HUES6 (cell line): ENCODE results near the gene C11orf54.
"Not testable (repeated sequence)": the region's sequence is repeated elsewhere in the genome, so short reads cannot be mapped to it uniquely, and the experiment has no call there.

Experiments
- H3K27ac ChIP-seq: 2 replicates; pipeline ENCODE4 v1.7.0; 2013; ENCODE audit warnings: low read depth, mild to moderate bottlenecking, low read length, inconsistent platforms
- H3K27me3 ChIP-seq: 2 replicates; pipeline ENCODE4 v1.6.1; 2013; ENCODE audit warnings: low read length; ENCODE audit not compliant: control insufficient read depth, insufficient read depth
- H3K36me3 ChIP-seq: 2 replicates; pipeline ENCODE4 v1.6.1; 2013; ENCODE audit warnings: low read length; ENCODE audit not compliant: control insufficient read depth, insufficient read depth
- H3K4me1 ChIP-seq: 2 replicates; pipeline ENCODE4 v1.6.1; 2013; ENCODE audit warnings: low read length; ENCODE audit not compliant: control insufficient read depth, insufficient read depth
- H3K4me3 ChIP-seq: 2 replicates; pipeline ENCODE4 v1.5.1; 2013; ENCODE audit warnings: low read depth, low read length
- H3K9ac ChIP-seq: one replicate; pipeline ENCODE4 v1.6.1; 2013; ENCODE audit warnings: mild to moderate bottlenecking, low read length
- H3K9me3 ChIP-seq: 2 replicates; pipeline ENCODE4 v1.6.1; 2013; ENCODE audit warnings: low read depth, low read length; ENCODE audit not compliant: control insufficient read depth, insufficient read depth

The C11orf54 gene

DNA sequence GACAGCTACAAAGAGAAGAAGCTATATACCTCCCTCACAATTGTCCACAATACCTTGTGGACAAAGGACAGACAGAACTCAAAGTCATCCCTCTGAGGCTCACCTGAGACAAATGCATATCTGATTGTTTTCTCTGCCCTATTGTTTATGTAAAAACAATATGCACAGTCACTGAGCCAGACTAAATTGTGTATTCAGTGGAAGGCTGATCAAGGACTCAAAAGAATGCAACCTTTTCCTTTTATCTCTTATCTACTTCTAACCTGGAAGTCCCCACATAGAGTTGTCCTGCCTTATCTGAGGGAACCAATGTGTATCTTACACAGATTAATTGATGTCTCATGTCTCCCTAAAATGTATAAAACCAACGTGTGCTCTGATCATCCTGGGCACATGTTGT is 28.7 kb downstream of the C11orf54 start:
- Histone ChIP-seq H3K27me3 (no peaks in the 10 kb centered on the region), H3K9ac (no peak overlapping the region), H3K4me3 (no peak overlapping the region)

DNA sequence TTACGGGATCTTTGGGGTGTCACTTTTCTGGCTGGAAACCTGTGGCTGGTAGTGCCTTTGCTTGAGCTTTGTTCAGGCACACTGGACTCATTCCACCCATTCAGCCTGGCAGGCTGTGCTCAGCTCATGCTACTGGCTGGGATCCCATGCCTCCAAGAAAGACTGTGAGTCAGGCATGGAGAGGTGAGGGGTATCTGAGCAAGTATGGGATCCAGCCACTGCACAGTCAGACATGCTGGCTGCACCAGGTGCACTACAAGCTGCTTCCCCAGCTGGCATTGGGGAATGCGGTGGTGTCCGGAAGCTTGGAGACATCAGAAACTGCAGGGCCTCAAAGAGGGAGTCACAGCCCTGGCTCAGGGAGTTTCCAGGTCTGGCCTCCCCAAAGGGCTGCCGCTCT is 30.7 kb downstream of the C11orf54 start:
- Histone ChIP-seq H3K27me3 (no peaks in the 10 kb centered on the region), H3K4me3 (no peak overlapping the region), H3K4me1 (peaks cover 7% of the 10 kb centered on the region; the same call in 1 of the 2 replicates), H3K9me3 (peaks cover 1% of the 10 kb centered on the region; the same call in 1 of the 2 replicates), H3K9ac (no peak overlapping the region), H3K36me3 (no peaks in the 10 kb centered on the region), H3K27ac (no peak overlapping the region)

More for the DNA sequence above, 28.7 kb downstream of the C11orf54 start:
- Histone ChIP-seq H3K9me3 (peaks cover 3% of the 10 kb centered on the region; the same call in 1 of the 2 replicates), H3K36me3 (no peaks in the 10 kb centered on the region), H3K4me1 (peaks cover 7% of the 10 kb centered on the region; the same call in 1 of the 2 replicates), H3K27ac (0 out of 2 replicates have a peak overlapping the region, but pooled peaks have one; percentile 26)

DNA sequence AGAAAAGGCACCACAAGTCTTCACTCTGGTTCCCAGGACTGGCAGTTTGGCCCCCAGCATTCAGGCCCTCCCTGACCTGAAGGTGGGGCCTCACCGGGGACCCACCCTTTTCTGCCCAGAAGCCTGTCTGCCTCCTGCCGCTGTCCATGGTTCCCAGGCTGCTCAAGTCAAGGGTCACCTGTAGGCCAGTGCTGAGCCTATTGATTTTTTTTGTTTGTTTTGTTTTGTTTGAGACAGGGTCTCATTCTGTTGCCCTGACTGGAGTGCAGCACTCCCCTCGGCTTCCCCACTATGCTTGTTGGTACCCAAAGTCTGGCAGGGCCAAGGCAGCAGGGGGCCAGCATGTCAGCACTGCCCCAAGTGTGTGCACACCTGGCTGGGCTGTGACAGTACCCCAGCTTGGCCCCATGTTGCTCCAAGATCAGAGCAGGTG is 31.6 kb downstream of the C11orf54 start:
- no peak overlapping the region for H3K9ac ChIP-seq
- H3K36me3 ChIP-seq, result no peaks in the 10 kb centered on the region
- H3K27ac ChIP-seq, result no peak overlapping the region
- H3K9me3 ChIP-seq, result no peaks in the 10 kb centered on the region
- no peak overlapping the region for H3K4me3 ChIP-seq
- H3K4me1 ChIP-seq, result peaks cover 7% of the 10 kb centered on the region; the same call in 1 of the 2 replicates
- no peaks in the 10 kb centered on the region for H3K27me3 ChIP-seq

DNA sequence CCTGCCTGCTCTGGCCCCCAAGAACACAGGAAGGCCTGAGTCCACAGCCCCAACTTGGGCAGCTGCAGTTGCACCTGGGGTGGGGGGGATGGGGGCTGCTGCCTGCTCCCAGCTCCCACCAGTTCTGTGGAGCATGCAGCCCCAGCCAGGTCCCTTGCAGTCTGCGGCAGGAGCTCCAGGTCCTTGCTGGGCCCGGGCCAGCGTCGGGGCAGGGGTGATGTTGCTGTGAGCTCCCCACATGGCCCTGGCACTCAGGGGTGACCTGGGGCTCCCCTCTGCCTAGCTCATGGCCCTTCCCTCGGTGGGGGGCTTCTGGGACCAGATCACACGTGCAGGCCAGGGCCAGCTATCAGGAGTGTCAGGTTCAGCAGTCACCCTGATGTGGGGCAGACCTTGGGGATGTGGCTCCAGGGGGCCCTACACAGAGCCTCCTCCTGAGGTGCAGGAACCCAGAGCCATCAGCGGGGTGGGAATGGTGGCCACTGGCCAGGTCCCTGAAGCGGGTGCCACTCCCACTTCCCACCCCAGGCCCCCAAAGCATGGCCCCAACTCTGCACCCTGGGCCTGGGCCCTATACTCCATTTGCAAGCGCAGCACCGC is 32.2 kb downstream of the C11orf54 start:
- no peak overlapping the region for H3K27ac ChIP-seq
- no peaks in the 10 kb centered on the region for H3K36me3 ChIP-seq
- no peaks in the 10 kb centered on the region for H3K9me3 ChIP-seq
- no peak overlapping the region for H3K4me3 ChIP-seq
- H3K4me1 ChIP-seq, result peaks cover 7% of the 10 kb centered on the region; the same call in 1 of the 2 replicates
- H3K9ac ChIP-seq, result no peak overlapping the region
- no peaks in the 10 kb centered on the region for H3K27me3 ChIP-seq

DNA sequence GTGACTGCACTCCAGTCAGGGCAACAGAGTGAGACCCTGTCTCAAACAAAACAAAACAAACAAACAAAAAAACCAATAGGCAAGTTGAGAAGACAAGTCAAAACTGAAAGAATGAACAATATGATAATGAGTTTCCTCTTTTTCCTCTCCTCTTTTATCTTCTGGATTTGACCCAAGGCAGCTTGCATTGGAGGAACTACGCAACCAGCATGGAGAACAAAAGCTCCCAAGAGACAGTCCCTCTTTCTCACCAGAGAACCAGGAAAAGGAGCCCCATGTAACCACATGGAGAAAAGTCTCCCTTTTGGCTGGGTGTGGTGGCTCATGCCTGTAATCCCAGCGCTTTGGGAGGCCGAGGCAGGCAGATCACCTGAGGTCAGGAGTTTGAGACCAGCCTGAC is 33.1 kb downstream of the C11orf54 start:
- H3K4me3 ChIP-seq, H3K9ac ChIP-seq, H3K9me3 ChIP-seq, H3K36me3 ChIP-seq, H3K27me3 ChIP-seq, H3K4me1 ChIP-seq, H3K27ac ChIP-seq: not testable (repeated sequence)

DNA sequence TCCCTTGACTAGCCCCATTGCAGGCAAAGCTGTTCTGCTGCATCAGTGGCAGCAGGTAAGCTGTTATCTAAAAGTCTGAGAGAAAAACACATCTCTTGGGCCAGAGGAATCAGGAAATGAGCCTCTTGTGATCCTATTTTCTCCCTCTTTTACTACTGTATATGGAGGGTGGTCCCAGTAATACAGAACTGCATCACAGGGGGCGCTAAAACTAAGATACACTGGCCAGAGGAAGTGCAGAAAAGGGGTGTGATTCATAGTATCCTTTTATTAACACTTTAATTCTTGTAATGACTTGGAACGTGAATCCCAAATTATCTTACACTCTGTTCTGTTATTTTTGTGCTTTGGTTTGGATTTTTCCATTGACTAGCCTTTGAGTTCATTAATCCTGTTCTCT is 33.8 kb downstream of the C11orf54 start:
- Histone ChIP-seq H3K36me3 (no peaks in the 10 kb centered on the region), H3K27me3 (no peaks in the 10 kb centered on the region), H3K9me3 (no peaks in the 10 kb centered on the region), H3K27ac (no peak overlapping the region), H3K4me3 (no peak overlapping the region), H3K9ac (no peak overlapping the region), H3K4me1 (peaks cover 4% of the 10 kb centered on the region; the same call in 1 of the 2 replicates)

DNA sequence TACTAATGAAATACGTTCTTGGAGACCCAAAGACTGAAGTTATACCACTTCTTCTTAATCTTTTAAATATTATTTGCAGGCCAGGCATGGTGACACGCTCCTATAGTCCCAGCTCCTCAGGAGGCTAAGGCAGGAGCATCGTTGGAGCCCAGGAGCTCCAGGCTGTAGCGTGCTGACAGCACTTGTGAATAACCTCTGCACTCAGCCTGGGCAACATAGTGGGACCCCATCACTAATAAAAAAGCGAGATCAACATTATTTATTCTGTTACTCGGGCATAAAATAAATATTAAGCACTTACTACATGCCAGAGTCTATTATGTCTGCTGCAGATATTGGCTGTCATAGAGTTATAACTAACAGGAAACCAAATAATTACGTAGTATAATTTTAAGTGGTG is 41.9 kb downstream of the C11orf54 start:
- Histone ChIP-seq H3K4me3 (peak overlapping the region; percentile 97), H3K36me3 (peaks cover 24% of the 10 kb centered on the region), H3K9ac (peak overlapping the region; percentile 99), H3K27ac (no peak overlapping the region), H3K9me3 (no peaks in the 10 kb centered on the region), H3K27me3 (no peaks in the 10 kb centered on the region), H3K4me1 (peaks cover 10% of the 10 kb centered on the region; the same call in 1 of the 2 replicates)

DNA sequence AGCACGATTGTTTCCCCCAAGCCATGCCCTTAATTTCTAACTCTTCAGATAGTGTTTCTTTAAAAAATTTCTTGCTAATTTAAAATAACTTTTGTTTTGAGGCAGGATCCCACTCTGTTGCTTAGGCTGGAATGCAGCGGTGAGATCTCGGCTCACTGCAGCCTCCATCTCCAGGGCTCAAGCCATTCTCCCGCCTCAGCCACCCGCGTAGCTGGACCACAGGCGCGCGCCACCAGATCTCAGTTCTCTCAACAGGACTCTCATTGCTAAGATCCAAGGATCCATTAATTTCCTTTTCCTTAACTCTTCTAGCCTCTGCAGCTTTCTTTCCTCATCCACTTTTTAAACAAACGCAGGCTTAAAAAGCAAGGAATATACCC is 42.3 kb downstream of the C11orf54 start:
- Histone ChIP-seq H3K27me3 (no peaks in the 10 kb centered on the region), H3K4me3 (peak overlapping the region; percentile 97), H3K9me3 (no peaks in the 10 kb centered on the region), H3K36me3 (peaks cover 28% of the 10 kb centered on the region), H3K4me1 (peaks cover 10% of the 10 kb centered on the region; the same call in 1 of the 2 replicates), H3K9ac (peak overlapping the region; percentile 99), H3K27ac (peak overlapping the region; percentile 99; the same call in 1 of the 2 replicates)

DNA sequence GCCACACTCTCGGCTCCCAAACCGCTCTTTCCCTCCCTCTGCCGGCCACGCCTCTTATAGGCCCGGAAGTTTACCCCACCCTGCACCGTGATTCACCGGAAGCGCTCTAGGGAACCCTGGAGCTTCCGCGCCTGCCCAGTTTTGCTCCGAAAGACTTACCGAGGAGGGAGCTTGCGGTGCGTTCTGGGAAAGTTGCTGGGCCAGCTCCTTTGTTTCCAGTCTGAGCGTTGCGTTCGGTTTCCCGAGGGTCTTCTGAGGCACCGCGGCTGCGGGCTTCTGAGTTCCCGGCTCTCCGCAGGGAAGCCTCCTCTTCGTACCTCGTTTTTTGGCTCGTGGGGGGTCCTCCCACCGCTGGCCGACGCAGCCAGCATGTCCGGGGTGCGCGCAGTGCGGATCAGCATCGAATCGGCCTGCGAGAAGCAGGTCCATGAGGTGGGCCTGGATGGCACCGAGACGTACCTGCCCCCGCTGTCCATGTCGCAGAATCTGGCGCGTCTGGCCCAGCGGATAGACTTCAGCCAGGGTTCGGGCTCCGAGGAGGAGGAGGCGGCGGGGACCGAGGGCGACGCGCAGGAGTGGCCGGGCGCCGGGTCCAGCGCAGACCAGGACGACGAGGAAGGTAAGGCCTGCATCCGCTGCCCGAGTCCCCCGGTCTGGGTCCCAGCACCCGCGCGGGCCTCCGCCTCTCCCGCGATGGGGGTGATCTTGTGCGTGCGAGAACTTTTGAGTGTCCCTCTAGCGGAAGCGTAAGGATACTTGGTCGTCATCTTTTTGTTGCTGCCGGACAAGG is 42.9 kb downstream of the C11orf54 start, which contains the start of gene MED17:
Gene MED17, plus strand, starts transcription at position 138 of the 790 bp plus-strand sequence. Its CDS starts 232 bp downstream, at position 370.
- H3K4me3 ChIP-seq, result peak within 1 kb of the TSS; percentile 97
- H3K9ac ChIP-seq, result peak within 1 kb of the TSS; percentile 99
- no peaks in the 10 kb centered on the region for H3K27me3 ChIP-seq
- no peaks in the 10 kb centered on the region for H3K9me3 ChIP-seq
- H3K4me1 ChIP-seq, result peaks cover 10% of the 10 kb centered on the region; the same call in 1 of the 2 replicates
- H3K27ac ChIP-seq, result peak within 1 kb of the TSS; percentile 99
- peaks cover 34% of the 10 kb centered on the region for H3K36me3 ChIP-seq

DNA sequence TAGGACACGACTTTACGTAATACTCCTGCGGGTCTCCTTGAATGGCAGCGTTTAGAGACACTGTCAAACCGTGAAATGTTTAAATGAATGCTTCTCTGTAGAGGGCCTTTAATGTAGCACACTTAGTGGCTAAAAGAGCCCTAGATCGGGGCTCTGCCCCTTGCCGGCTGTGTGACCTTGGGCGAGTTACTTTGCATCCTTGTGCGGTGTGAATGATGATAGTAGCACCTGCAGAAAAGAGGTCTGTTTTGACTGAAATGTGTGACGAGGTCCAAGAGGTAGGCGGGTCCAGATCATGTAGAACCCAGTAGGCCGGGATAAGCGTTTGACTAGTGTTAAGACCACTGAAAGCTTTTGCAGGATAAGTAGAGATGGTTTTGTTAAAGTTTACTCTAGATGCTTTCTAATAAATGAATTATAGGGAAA is 43.5 kb downstream of the C11orf54 start:
- H3K27me3 ChIP-seq, result no peaks in the 10 kb centered on the region
- peaks cover 10% of the 10 kb centered on the region; the same call in 1 of the 2 replicates for H3K4me1 ChIP-seq
- H3K36me3 ChIP-seq, result peaks cover 40% of the 10 kb centered on the region
- H3K9ac ChIP-seq, result peak overlapping the region; percentile 99
- no peaks in the 10 kb centered on the region for H3K9me3 ChIP-seq
- H3K4me3 ChIP-seq, result peak overlapping the region; percentile 97
- H3K27ac ChIP-seq, result peak overlapping the region; percentile 99; the same call in 1 of the 2 replicates

DNA sequence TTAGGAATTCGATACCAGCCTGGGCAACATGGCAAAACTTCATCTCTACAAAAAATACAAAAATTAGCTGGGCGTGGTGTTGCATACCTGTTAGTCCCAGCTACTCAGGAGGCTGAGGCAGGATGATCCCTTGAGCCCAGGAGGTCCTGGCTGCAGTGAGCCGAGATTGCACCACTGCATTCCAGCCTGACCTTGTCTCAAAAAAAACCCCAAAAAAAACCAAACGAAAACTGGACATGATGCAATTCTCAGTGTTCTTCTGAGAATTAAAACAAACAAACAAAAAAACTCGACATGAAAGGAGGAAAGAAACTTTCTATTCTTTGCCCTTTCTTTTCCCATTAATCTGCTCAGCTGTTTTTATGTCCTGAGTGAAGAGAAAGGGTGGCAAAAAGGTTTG is 50.0 kb downstream of the C11orf54 start:
- Histone ChIP-seq H3K27ac (no peak overlapping the region), H3K36me3 (peaks cover 96% of the 10 kb centered on the region), H3K4me1 (no peaks in the 10 kb centered on the region), H3K9me3 (no peaks in the 10 kb centered on the region), H3K9ac (no peak overlapping the region), H3K27me3 (no peaks in the 10 kb centered on the region), H3K4me3 (no peak overlapping the region)
